HL-60 (cell line): ENCODE measurements around the gene MTMR3.

Experiments used
- GABPA ChIP-seq: IDR thresholded peaks from 2 replicates; pipeline ENCODE4 v1.6.1; 2012; ENCODE audit warnings: low read depth
- POLR2AphosphoS5 ChIP-seq: IDR thresholded peaks from 2 replicates; pipeline ENCODE4 v1.6.1; 2012; ENCODE audit warnings: low read depth
- SPI1 ChIP-seq: IDR thresholded peaks from 2 replicates; pipeline ENCODE4 v1.6.1; 2012; ENCODE audit warnings: low read depth, mild to moderate bottlenecking, borderline replicate concordance
- TF ChIP-seq, protein P1 (sequence below): IDR thresholded peaks from one replicate; pipeline ENCODE4 v1.5.1; 2011; ENCODE audit warnings: low read length, control low read depth, inconsistent platforms; ENCODE audit not compliant: insufficient read depth

DNA sequence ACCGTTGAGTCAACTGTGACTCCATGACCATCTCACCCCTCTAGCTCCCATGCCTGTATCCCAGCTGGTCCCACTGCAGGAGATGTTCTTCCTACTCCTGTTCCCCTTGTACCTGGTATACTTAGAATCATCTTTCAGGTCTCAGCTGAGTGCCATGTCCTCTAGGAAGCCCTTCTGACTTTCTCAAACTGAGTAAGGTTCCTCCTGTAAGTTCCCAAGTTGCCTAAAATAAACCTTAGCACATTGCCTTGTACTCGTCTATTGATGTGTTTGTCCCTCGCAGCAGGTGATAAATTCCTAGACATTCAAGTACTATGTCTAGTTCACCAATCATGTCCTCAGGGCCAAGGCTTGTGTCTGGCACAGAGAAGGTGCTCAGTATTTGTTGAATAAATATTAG lies 26.5 kb upstream of the MTMR3 start:
- TF ChIP-seq POLR2AphosphoS5 (no peak), GABPA (no peak), SPI1 (no peak)
- TF ChIP-seq, protein P1, sequence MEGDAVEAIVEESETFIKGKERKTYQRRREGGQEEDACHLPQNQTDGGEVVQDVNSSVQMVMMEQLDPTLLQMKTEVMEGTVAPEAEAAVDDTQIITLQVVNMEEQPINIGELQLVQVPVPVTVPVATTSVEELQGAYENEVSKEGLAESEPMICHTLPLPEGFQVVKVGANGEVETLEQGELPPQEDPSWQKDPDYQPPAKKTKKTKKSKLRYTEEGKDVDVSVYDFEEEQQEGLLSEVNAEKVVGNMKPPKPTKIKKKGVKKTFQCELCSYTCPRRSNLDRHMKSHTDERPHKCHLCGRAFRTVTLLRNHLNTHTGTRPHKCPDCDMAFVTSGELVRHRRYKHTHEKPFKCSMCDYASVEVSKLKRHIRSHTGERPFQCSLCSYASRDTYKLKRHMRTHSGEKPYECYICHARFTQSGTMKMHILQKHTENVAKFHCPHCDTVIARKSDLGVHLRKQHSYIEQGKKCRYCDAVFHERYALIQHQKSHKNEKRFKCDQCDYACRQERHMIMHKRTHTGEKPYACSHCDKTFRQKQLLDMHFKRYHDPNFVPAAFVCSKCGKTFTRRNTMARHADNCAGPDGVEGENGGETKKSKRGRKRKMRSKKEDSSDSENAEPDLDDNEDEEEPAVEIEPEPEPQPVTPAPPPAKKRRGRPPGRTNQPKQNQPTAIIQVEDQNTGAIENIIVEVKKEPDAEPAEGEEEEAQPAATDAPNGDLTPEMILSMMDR = no peak
